ENCODE results near the gene SNX13.

SNX13 gene

GRCh38 chr7:17951742-17952254 is 11.5 kb upstream of the SNX13 start:
- DNase-seq: no peak

GRCh38 chr7:17948526-17949238 is 8.4 kb upstream of the SNX13 start:
- no peak for DNase-seq

GRCh38 chr7:17947620-17948019 is 7.3 kb upstream of the SNX13 start:
- no peak for DNase-seq

GRCh38 chr7:17946591-17946990 is 6.3 kb upstream of the SNX13 start:
- DNase-seq: no peak

- DNase-seq: no peak
Measured at GRCh38 chr7:17944720-17945119, 4.4 kb upstream of the SNX13 start.

- no peak for DNase-seq
Measured at GRCh38 chr7:17943006-17943405, 2.7 kb upstream of the SNX13 start.

- no peak for DNase-seq
Measured at GRCh38 chr7:17942231-17942630, 1.9 kb upstream of the SNX13 start.

- no peak for DNase-seq
Measured at GRCh38 chr7:17940951-17941431, 697 bp upstream of the SNX13 start.

GRCh38 chr7:17939606-17940301 is 540 bp downstream of the SNX13 start:
- DNase-seq: peak; percentile 90

GRCh38 chr7:17939211-17939605 is 1.1 kb downstream of the SNX13 start:
- DNase-seq: no peak

GRCh38 chr7:17937506-17938120 is 2.7 kb downstream of the SNX13 start:
- DNase-seq: no peak

GRCh38 chr7:17936321-17936720 is 4.0 kb downstream of the SNX13 start:
- DNase-seq: no peak

- no peak for DNase-seq
Measured at GRCh38 chr7:17934612-17935240, 5.6 kb downstream of the SNX13 start.

- DNase-seq: no peak
Measured at GRCh38 chr7:17934094-17934493, 6.2 kb downstream of the SNX13 start.

GRCh38 chr7:17932770-17933169 is 7.5 kb downstream of the SNX13 start:
- no peak for DNase-seq

GRCh38 chr7:17931069-17931468 is 9.2 kb downstream of the SNX13 start:
- no peak for DNase-seq

- no peak for DNase-seq
Measured at GRCh38 chr7:17930546-17930945, 9.7 kb downstream of the SNX13 start.

- DNase-seq: no peak
Measured at GRCh38 chr7:17929647-17930395, 10.5 kb downstream of the SNX13 start.

- DNase-seq: no peak
Measured at GRCh38 chr7:17928055-17928454, 12.2 kb downstream of the SNX13 start.

- DNase-seq: no peak
Measured at GRCh38 chr7:17921857-17922416, 18.4 kb downstream of the SNX13 start.

- DNase-seq: no peak
Measured at GRCh38 chr7:17917842-17918241, 22.5 kb downstream of the SNX13 start.

- DNase-seq: no peak
Measured at GRCh38 chr7:17916786-17917185, 23.5 kb downstream of the SNX13 start.

Data from right kidney (tissue), 1 donor.